ENCODE measurements around the gene IKZF2.

The IKZF2 gene

DNA sequence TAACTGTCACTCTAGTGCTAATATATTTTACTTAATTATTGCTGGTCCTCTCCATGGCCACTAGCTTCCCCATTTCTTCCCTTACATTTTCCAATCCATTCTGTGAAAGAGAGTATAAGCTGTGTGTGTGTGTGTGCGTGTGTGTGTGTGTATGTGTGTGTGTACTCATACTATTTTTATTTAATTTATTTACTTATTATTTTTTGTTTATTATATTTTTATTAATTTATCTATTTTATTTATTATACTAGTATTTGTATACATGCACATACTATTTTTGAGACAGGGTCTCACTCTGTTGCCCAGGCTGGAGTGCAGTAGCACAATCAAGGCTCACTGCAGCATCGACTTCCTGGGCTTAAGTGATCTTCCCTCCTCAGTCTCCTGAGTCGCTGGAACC lies 59.6 kb downstream of the IKZF2 start:
- DNase-seq = no peak

DNA sequence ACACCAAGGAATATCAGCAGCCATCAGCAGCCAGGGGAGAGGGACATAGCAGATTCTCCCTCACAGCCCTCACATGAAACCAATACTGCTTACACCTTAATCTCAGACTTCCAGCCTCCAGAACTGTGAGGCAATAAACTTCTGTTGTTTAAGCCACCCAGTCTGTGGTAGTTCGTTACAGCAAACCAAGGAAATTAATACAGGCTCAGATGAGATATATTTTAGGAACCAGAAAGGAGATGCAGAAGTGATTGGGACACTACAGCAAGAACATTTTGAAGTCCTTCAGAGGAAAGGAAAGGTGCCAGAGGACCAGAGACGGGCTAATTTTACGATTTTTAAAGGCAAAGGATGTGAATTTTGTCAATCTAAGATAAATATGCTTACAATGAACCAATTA lies 60.6 kb downstream of the IKZF2 start:
- DNase-seq = no peak

DNA sequence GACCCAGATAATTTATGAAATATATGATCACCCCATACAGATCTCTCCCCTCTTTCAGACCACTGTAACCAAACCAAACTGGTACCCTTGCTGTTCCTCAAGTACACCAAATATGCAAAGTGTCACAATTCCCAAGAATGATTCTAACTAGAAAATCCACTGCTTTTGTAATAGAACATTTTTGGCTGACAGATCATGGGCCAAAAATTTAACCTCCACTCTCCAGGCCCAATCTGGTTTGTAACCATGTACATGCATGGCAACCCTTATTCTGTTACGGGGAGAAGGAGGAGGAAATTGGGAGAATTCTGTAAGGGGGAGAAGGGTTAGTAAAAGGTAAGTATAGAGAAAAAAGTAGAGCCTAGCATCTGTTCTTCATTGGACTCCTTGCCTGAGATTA lies 62.0 kb downstream of the IKZF2 start:
- no peak for DNase-seq

DNA sequence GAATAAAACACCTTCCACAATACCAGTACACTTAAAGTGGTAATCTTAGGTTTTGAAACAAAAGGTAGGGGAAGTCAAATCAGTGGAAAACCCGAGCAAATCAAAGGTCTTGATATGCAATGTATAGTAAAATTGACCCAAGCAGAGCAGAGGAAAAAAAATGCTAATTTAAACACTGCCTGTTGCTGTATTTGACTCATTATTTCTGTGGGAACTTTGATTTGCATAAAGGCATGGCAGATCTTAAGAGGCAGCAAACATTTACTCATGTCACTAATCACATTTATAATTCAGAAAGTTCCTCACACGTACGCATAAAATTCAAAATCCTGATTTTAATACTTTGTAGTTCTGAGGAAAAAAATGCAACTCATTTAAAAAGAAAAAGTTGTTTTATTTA lies 64.4 kb downstream of the IKZF2 start:
- no peak for DNase-seq

DNA sequence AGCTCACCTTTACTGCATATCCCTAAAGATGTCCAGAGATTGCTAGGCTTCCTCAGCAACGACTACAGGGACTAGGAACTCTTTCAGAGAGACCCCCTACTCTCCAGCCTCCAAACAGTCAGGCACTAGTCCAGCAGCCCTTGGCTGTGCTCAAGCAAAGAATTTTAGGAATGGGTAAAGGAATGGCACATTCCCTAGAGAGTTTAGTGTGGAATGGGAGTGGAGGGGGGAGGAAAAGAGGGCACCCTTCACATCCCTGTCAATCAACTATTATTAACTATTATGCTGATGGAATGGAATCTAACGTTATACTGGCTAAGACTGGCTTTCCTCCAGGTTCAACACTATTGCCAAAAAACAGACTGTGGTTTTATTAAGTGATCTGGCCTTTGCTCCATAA lies 64.8 kb downstream of the IKZF2 start:
- no peak for DNase-seq

DNA sequence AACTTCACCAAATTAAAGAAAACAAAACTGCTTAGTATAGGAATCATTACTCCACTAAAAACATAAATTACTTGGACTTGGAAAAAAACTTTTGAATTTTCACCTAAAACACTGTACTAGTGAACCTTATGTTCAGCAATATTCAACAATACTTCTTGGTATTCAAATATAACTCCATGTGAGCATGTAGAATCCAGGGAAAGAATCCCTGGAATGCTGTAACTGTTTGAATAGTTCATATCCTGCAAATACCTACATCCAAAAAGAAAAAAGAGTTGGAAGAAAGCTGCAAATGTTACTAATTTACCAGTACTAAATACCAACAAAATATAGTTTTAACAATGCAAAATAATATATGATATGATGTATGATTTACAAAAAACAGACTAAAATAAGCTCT lies 65.4 kb downstream of the IKZF2 start:
- DNase-seq = no peak

DNA sequence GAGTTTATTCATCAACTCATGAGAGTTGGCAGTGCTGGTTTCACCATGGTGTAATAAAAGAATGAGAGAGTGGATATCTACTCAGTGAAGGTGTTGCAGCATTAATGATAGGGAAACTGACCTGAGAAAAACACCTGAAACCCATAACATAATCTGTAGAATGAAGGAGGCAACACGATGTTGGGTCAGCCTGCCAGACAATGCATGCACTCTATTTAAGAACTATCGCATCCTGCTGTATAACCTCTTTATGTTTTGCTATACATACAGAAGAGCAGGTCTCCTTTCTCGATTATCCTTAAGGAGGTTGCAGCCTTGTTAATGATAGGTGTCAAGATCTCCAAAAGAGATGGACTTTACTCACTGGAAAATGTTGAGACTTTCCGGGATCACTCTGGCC lies 65.9 kb downstream of the IKZF2 start:
- DNase-seq = no peak

DNA sequence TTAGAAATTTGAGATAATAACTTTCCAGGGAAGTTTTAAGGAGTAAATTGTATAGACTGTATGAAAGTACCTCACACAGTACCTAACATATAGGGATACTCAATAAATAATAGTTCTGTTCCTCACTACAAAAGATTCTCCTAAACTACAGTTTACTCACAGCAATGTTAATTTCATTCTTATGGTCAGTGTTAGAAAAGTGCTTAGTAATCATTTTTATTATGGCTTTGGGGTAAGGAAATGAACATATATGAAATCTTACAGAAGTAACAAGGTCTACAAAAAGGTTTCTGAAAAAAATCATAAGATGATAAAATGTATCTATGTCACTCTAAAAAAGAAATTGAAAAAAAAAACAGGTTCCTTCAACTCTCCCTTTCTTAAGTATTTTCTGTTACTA lies 67.2 kb downstream of the IKZF2 start:
- no peak for DNase-seq

DNA sequence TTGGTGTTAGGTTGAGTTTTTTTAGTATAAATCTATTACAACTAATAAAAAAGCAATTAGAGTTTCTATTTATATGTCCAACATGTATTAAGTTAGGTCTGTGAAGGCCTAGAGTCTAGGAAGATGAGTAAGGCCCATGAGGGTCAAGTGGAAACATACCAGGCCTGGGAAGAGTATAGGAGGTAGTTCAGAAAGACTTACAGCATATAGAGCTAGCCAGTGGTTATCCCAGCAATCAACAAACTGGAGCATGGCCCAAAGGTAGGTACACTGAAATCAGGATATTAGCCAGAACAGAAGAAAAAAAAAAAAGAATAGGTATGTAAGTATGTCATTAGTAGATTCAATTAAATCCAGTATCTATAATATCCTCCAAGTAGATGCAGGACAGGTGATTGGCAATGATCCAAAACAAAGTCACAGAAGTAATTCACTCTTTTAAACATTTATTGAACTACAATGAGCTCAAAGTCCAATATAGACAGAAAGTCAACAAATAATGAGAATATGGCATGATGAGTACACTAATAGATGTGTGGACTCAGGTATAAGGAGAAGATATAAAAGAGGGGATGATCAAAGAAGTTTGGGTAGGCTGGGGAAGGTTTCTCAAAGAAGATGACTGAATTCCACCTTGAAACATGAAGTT lies 70.3 kb downstream of the IKZF2 start:
- DNase-seq = no peak

DNA sequence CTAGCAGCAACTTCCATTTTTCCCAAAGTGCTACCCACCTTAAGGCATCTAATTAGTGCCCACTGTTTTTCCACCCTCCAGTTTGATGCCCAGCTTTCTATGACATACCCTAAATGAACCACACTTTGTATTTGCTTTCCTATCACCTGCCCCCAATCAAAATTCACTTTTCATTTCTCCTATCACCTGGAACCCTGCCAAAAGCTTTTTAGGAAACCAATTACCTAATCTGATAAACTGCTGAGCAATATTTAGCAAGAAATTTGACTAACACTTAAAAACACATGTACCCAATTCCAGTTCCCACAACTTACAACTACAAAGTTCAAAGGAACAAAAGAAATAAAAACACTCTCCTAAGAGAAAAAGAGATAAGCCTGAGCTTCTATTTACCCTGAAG lies 71.7 kb downstream of the IKZF2 start:
- DNase-seq = no peak

DNA sequence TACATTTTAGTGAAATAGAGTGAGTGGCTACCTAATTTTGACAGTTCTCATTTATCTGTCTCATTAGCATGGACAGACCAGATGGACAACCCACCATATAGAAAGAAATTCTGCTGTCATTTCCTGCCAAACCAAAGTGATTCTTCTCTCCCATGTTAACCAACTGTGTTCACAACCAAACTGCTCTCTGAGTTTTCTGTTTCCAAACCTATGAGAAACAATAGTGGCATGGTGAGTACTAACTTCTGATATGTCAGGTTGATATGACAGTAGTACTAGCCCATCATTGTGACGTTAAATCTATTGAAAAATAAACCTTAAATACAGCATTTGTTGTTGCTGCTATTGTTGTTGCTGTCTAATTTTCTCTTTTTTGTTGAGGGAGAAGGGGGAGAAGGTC lies 72.7 kb downstream of the IKZF2 start:
- no peak for DNase-seq

DNA sequence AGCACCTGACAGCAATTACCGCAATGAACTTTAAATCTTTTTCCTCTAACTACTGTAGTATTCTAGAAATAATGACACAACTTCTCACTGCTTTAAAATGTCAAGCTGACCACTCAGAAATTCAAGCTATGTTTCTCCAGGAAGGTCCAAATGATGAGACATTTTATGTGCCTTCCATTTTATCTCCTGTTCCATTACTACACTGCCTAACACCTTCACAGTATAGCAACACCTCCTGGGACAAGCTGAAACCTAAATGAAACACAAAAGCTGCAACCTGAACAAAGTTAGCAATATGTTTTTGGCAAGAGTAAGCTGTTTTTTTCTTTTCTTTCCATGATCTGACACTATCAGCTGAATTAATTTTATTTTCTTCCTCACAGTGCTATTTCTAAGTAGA lies 81.9 kb downstream of the IKZF2 start:
- no peak for DNase-seq

DNA sequence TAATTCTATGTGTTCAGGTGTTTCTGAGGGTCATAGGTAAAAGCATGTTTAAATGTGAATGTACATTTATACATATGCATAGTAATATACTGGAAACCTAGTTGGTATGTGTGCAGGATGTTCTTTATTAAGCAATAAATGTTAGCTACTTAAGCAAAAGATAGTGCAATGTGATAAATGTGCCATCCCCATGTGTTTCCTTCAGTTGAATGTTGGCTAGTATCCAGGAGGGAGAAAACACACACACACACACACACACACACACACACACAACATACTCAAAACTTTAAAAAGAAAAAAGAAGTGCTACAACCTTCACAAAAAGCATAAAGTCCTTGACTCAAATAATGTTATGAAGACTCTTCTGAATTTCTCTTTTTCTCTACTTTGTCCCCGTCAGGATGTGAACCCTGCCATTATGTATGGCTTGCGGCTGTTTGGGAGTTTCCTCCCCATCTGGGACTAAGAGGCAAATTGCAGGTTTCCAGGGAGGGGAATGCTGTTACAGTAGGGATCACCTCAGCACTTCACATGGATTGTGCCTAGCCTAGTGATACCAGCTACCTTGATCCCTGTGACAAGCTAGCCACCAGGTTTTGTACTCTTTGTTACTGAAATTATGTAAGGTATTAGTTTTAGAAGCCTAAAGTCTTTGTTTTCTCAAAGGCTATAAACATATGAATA lies 82.6 kb downstream of the IKZF2 start:
- no peak for DNase-seq

DNA sequence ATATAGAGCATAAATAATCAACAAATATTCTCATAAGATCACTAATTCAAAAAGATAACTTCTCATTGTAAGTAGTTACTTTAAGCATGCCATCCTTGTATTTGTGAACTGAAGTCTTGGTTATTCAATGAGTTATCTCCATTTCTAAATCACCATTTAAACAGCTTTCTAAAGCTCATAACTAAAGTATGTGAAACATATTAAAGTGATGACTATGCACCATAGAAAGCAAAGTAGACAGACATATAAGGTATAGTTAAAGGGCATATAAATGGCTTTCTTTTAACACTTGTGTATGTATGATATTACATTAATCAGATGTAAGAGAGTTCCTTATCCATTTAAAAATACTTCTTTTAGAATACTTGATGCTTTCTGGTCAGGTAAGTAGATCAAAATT lies 83.5 kb downstream of the IKZF2 start:
- no peak for DNase-seq

DNA sequence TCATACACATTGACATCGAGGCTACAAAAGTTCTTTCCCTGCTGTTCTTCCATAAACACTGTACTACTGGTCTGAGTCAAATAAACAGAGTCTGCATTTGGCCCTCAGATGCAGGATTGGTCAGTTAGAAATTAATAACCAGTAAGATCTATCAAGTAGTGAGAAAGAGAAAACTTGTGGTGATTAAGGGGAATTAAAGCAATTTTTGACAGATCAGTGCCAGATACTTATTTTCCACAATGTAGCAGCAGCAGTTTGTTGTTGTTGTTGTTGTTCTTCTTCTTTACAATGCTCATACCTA lies 85.0 kb downstream of the IKZF2 start:
- no peak for DNase-seq

DNA sequence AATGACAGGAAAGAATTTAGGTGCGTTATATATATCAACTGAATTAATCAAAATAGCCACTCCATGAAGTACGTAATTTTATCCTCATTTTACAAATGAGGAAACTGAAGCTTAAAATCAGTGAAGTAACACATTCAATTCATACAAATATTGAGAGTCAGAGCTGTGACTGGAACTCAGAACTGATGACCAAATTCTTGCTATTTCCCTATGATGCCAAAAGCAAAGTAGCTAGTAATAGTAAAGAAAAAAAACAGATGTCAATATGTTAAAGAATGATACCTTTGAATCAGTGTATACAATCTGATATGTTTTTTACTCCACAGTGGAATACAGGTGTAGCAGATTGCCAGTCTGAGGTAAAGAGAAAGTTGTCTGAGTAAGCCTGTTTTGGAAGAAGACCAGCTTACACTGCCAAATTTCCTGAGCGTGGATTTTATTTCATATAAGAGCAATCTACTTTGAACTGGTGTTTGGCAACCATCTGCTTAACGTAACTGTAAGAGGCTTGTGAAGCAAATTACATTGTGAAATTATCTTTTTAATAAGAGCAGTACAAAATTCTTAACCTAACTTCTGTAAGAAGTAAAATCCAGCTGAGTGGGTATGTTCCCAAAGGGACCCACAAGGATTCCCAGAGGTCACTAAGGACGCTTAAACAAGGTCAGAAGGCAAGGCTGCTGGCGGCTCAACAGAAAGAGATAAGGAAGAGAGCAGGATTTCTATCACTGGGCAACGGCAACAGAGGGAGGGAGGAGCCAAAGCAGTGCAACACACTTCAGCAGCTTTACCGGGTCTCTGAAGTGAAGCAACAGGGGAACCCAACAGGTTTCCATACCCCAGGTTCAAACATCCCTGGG lies 85.6 kb downstream of the IKZF2 start:
- peak; percentile 47 for DNase-seq

DNA sequence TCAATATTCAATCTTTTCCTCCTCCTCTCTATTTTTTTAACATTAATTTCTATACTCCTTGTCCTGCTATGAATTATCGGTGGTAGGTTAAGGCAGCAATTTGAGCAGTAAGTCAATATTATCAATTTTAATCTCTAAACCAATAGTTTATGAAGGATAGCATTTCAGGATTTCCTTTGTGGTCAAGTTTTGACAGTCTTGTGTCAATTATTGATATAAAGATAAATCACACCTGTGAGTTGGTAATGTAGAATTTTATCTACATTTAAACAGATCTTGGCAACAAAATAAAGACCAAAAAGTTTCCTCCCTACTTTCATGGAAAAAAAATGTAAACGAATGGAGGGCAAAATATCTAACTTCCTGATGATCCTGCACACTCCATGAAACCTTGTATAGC lies 87.3 kb downstream of the IKZF2 start:
- no peak for DNase-seq

DNA sequence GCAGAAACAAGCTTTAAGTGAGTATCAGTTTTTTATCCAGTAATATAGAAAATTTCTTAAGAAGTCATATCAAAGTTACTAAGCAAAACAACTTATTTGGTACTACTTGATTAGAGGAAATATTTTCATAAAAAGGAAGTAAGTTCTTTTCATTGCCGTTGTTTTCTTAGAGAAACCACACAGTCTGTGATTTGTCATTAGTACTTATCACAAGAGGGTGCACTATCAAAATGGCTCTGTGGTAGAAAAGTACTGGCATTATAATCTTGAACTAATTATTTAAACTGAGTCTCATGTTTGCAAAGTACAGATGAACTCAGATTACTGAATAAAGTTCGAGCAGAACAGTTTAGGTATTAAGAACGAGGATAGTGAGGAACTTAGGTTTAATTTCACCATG lies 93.4 kb downstream of the IKZF2 start:
- no peak for DNase-seq

DNA sequence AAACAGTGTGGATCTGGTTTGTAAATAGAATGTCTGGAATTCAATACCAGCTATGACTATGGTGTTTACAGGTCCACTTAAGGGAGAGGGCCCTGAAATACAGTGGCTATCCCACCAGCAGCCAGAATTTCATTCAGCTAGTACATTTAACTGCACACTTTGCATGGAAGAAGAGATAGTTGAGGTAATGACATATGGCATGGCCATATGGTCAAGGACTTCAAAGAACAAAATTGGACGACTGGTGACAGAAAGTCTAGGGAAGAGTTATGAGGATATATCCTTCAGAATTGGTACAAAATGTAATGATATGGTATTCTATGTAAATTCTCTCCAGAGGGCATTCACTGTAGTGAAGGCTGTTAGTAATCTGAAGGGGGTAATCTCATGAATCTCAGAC lies 105.0 kb downstream of the IKZF2 start:
- DNase-seq = no peak

DNA sequence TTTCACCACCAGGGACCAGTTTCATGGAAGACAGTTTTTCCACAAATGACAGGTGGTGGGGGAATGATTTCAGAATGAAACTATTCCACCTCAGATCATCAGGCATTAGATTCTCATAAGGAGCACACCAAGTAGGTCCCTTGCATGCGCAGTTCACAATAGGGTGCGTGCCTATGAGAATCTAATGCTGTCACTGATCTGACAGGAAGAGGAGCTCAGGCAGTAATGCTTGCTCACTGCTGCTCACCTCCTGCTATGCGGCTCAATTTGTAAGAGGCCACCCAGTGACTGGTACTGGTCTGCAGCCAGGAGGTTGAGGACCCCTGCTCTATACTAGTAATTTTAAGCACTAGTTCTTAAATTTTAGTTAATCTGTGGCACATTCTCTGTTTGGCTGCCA lies 107.8 kb downstream of the IKZF2 start:
- DNase-seq = no peak

DNA sequence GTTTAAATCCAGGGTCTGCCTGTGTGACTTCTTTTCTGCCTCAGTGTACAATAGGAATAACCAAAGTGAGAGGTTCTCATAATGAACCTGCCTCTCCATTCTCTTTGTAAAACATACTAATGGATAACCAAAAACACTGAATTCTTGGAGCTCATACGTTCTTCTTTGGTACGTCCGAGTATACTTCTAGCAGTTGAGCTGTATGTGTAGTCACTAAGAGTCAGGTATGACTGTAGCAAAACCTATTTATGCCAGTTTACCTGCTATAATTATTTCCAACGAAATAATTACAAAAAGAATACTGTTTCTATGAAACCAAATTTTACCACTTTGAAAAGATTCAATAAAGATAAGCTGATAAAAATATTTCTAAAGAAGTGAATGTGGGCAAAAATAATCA lies 109.2 kb downstream of the IKZF2 start:
- no peak for DNase-seq

DNA sequence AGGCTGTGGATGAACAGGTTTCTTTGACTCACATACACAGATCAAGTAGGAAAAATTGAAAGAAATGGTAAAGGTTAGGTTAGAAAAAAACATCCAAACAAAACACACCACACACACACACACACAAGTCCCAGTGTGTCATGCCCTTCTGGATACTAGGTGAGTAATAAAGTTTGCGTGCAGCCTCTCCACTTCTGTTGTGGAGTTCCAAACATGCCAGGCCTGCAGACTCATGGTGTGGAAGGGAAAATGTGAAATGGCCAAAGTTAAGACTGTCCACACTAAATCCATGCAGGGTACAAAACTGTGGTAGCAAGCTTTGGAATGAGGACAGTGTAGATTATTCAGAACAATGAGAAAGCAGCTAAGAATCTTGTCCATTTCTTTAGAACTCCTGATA lies 114.6 kb downstream of the IKZF2 start:
- DNase-seq = no peak

DNA sequence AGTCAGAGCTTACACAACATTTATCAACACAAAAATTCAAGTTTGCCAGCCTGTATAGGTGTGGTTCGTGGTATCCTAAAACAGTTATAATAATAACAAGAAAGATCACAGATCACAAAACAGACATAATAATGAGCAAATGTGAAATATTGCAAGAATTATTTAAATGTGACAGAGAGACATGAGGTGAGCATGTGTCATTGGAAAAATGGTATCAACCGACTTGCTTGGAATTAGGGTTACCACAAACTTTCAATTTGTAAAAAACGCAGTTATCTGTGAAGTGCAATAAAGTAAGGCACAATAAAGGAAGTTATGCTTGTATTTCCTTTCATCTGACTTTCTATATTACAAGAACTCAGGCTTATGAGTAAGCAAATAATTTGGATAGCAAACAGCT lies 116.8 kb downstream of the IKZF2 start:
- no peak for DNase-seq

DNA sequence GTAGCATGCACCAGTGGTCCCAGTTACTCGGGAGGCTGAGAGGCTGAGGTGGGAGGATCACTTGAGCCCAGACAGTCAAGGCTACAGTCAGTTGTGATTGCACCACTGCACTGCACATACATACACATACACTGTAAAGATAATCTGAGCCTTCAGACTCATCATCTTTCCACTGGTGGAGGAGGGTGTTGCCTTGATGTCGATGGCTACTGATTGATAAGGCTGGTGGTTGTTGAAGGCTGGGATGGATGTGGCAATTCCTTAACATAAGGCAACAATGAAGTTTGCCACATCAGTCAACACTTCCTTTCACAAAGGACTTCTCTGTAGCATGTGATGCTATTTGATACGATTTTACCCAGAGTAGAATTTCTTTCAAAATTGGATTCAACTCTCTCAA lies 118.8 kb downstream of the IKZF2 start:
- no peak for DNase-seq

DNA sequence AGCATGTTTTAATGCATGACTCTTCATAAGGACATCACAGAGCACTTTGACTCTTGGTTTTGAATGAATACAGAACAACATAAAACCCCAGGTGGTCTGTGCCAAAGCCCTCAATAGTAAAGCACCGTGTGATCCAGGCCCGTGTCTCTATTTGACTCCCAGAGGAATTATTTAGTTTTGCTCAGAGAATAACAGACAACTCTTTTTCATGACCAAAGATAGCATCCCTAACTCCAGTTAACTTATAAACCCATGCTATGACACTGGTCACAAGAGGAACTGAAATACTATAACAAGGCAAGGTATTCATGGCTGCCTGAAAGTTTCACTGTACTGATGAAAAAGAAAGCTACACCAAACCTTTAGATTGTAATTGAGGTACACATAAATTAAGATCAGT lies 128.4 kb downstream of the IKZF2 start:
- no peak for DNase-seq
